GM12878 (cell line): ENCODE data around the gene S1PR2. TPM values are rescaled to one million over a fixed set of nuclear protein-coding genes. Genes with fewer than 3 reads are reported as not detected.

Source experiments
- ATAC-seq: fragments of 200-7000 bp; cut with Tn5 transposase; 3 replicates; pipeline ENCODE4 v1.9.1; 2020; ENCODE audit warnings: mild to moderate bottlenecking, moderate library complexity
- BruUV-seq: library from RNA; stranded (reverse); fragments of 400-500 nt; replicated peaks from 2 replicates; lab custom pipeline; 2021; lab: Mats Ljungman, UMichigan
- CTCF ChIA-PET: fragments of 300-600 bp; sonication (Branson Sonifier 250); formaldehyde crosslinking; extraction: SDS; loops from one replicate; lab custom pipeline; 2021; ENCODE audit warnings: inconsistent platforms; lab: Yijun Ruan, JAX
- POLR2A ChIA-PET: fragments of 350-600 bp; formaldehyde crosslinking; extraction: SDS; loops from one replicate; lab custom pipeline; 2021; ENCODE audit warnings: inconsistent platforms; lab: Charles Lee
- RAD21 ChIA-PET: fragments of 300-600 bp; sonication (Branson Sonifier 250); formaldehyde crosslinking; loops from one replicate; lab custom pipeline; 2023; ENCODE audit warnings: antibody characterized with exemption; ENCODE audit not compliant: unreplicated experiment; lab: Charles Lee
- SMC1A ChIA-PET: fragments of 300-600 bp; sonication (Branson Sonifier 250); formaldehyde crosslinking; loops from one replicate; lab custom pipeline; 2023; ENCODE audit not compliant: unreplicated experiment, uncharacterized antibody; lab: Charles Lee
- DNase-seq: peaks from one replicate; pipeline ENCODE4 v3.0.0-alpha.2; 2011; ENCODE audit warnings: low read depth, low spot score
- FAIRE-seq: peaks from 3 replicates; lab custom pipeline; 2011; peaks lifted over from hg19 to GRCh38; lab: Jason Lieb, UNC
- H2AFZ ChIP-seq: 2 replicates; pipeline ENCODE4 v1.6.0; 2011; ENCODE audit warnings: low read depth, low read length, control low read depth; ENCODE audit not compliant: control insufficient read depth
- H3K27ac ChIP-seq: 2 replicates; pipeline ENCODE4 v1.5.1; 2011; ENCODE audit warnings: control low read depth; ENCODE audit not compliant: control insufficient read depth, insufficient read depth
- H3K27me3 ChIP-seq, 2 experiments: replicated peaks in 1 of 2; 2 replicates each; pipeline versions ENCODE4 v1.6.0 to v1.6.1; 2011; ENCODE audit warnings: low read length in 1 of 2; ENCODE audit not compliant: control insufficient read depth in 2 of 2, insufficient read depth in 2 of 2
- H3K36me3 ChIP-seq, 2 experiments: 2 replicates each; pipeline ENCODE4 v1.5.1; 2011; ENCODE audit warnings: low read length in 1 of 2; ENCODE audit not compliant: control insufficient read depth in 2 of 2, insufficient read depth in 2 of 2
- H3K4me1 ChIP-seq: 2 replicates; pipeline ENCODE4 v1.6.1; 2011; ENCODE audit warnings: mild to moderate bottlenecking, low read length, moderate library complexity, mixed read lengths; ENCODE audit not compliant: control insufficient read depth, insufficient read depth
- H3K4me2 ChIP-seq: 2 replicates; pipeline ENCODE4 v1.6.0; 2011; ENCODE audit warnings: control low read depth; ENCODE audit not compliant: control insufficient read depth, insufficient read depth
- H3K4me3 ChIP-seq: fragments of 200-600 bp; sonication (generic); 2 replicates; pipeline ENCODE4 v1.5.1; 2016
- H3K79me2 ChIP-seq: 2 replicates; pipeline ENCODE4 v1.6.0; 2011; ENCODE audit warnings: low read length; ENCODE audit not compliant: control insufficient read depth, insufficient read depth
- H3K9ac ChIP-seq: 2 replicates; pipeline ENCODE4 v1.8.0; 2011; ENCODE audit warnings: low read length, control low read depth, mixed read lengths; ENCODE audit not compliant: control insufficient read depth, insufficient read depth
- H3K9me3 ChIP-seq: replicated peaks from 3 replicates; pipeline ENCODE4 v1.5.1; 2011; ENCODE audit warnings: mild to moderate bottlenecking, low read length; ENCODE audit not compliant: control insufficient read depth, insufficient read depth
- H4K20me1 ChIP-seq: 2 replicates; pipeline ENCODE4 v1.6.0; 2011; ENCODE audit not compliant: control insufficient read depth, insufficient read depth
- ATF7 ChIP-seq: fragments of 450-650 bp; IDR thresholded peaks from 2 replicates; pipeline ENCODE4 v1.6.1; 2016; ENCODE audit warnings: low read depth, mild to moderate bottlenecking
- EGR1 ChIP-seq, 2 experiments: IDR thresholded peaks; 1 replicate in 1 of 2; 2 replicates in 1 of 2; pipeline ENCODE4 v1.6.1; 2011 to 2012; ENCODE audit warnings: low read depth in 2 of 2, low read length in 2 of 2, borderline replicate concordance in 1 of 2, mild to moderate bottlenecking in 1 of 2, moderate library complexity in 1 of 2
- MTA2 ChIP-seq: fragments of 450-650 bp; IDR thresholded peaks from 2 replicates; pipeline ENCODE4 v1.6.1; 2016; ENCODE audit warnings: low read depth, mild to moderate bottlenecking, moderate library complexity
- PML ChIP-seq: IDR thresholded peaks from 2 replicates; pipeline ENCODE4 v1.6.1; 2012; ENCODE audit warnings: low read length, inconsistent platforms
- POLR2A ChIP-seq: IDR thresholded peaks from 2 replicates; pipeline ENCODE4 v1.6.1; 2011; ENCODE audit warnings: low read depth, mild to moderate bottlenecking, low read length
- RCOR1 ChIP-seq: conservative IDR thresholded peaks from 2 replicates; pipeline ENCODE4 v1.6.1; 2012; ENCODE audit warnings: low read depth, low read length, improper control_type of control experiment
- RFX5 ChIP-seq: IDR thresholded peaks from 2 replicates; pipeline ENCODE4 v1.6.1; 2011; ENCODE audit warnings: low read depth, low read length, improper control_type of control experiment
- SREBF2 ChIP-seq: IDR thresholded peaks from 2 replicates; pipeline ENCODE4 v1.6.1; 2012; ENCODE audit warnings: mild to moderate bottlenecking, low read length
- SUZ12 ChIP-seq: fragments of 200-600 bp; sonication (generic); IDR thresholded peaks from one replicate; pipeline ENCODE4 v1.6.1; 2018; ENCODE audit warnings: antibody characterized with exemption, mild to moderate bottlenecking; ENCODE audit not compliant: unreplicated experiment
- ZNF207 ChIP-seq: fragments of 450-650 bp; IDR thresholded peaks from 2 replicates; pipeline ENCODE4 v1.6.1; 2014; ENCODE audit warnings: antibody characterized with exemption, mild to moderate bottlenecking, borderline replicate concordance
- ZZZ3 ChIP-seq: IDR thresholded peaks from 2 replicates; pipeline ENCODE4 v1.6.1; 2011; ENCODE audit warnings: low read depth; ENCODE audit not compliant: control insufficient read depth, insufficient read length
- WGBS: methylation state at CpG from one replicate; pipeline ENCODE4 v1.1.6; 2016; ENCODE audit warnings: low lambda C conversion rate; ENCODE audit not compliant: insufficient replicate concordance, insufficient coverage; ENCODE audit errors: missing lambda C conversion rate; 5-methylcytosine and 5-hydroxymethylcytosine counted together
- in situ Hi-C: fragments of 300-500 bp; cut with MboI; formaldehyde crosslinking; loops from 9 replicates; pipeline ENCODE4 v1.14.3; 2018; ENCODE audit warnings: mixed read lengths
- intact Hi-C: fragments of 100-400 bp; cut with micrococcal nuclease; formaldehyde crosslinking; loops from one replicate; pipeline ENCODE4 v1.14.2; 2022; ENCODE audit not compliant: unreplicated experiment
- polyA plus RNA-seq, 11 experiments: library from polyadenylated mRNA; depleted of rRNA in 4 of 11; unstranded in 6 of 11; stranded (reverse) in 5 of 11; fragments of >200 nt; fragmentation: Nextera tagmentation in 4 of 11; fragmentation: Illumina TruSeq in 1 of 11; extraction: Ambion mirVana in 4 of 11; extraction: Trizol in 1 of 11; gene quantifications; 1 replicate in 1 of 11; 2 replicates in 10 of 11; pipeline versions ENCODE4 v1.2.1 to v1.2.3, GENCODE V29; 2011 to 2016; ENCODE audit warnings: inconsistent platforms in 2 of 11, missing spikeins in 2 of 11, low read depth in 1 of 11
- total RNA-seq, 4 experiments: library from RNA; depleted of rRNA in 3 of 4; stranded (reverse); fragments of >200 nt in 3 of 4; fragmentation: Illumina TruSeq in 1 of 4; extraction: Trizol in 1 of 4; gene quantifications; 2 replicates each; pipeline versions ENCODE4 v1.2.1 to v1.2.3, GENCODE V29; 2013 to 2021
- TF ChIP-seq, protein P1 (sequence below): fragments of 450-650 bp; IDR thresholded peaks from 2 replicates; pipeline ENCODE4 v1.6.1; 2017; ENCODE audit warnings: borderline replicate concordance
- TF ChIP-seq, protein P2 (sequence below): fragments of 450-650 bp; IDR thresholded peaks from 2 replicates; pipeline ENCODE4 v1.6.1; 2016; ENCODE audit warnings: mild to moderate bottlenecking

S1PR2 gene
- total and polyA plus RNA-seq, 10 of the 15 experiments (the other 5 are each of a cell fraction or from before 2014, with no cell fraction given): 4.9 to 26.8 (median 11.6) TPM

- Histone ChIP-seq H3K27me3 (no peaks in the 10 kb centered on the region), H4K20me1 (no peaks in the 10 kb centered on the region), H3K36me3 (peaks cover 22 to 23% of the 10 kb centered on the region in 2 experiments; a peak in 3 of 4 replicates), H3K4me3 (no peak overlapping the region), H3K9me3 (no peaks in the 10 kb centered on the region; the same call in 2 of the 3 replicates), H3K27ac (no peak overlapping the region), H2AFZ (no peak overlapping the region), H3K79me2 (peaks cover 10% of the 10 kb centered on the region), H3K4me1 (peaks cover 11% of the 10 kb centered on the region), H3K9ac (no peak overlapping the region), H3K4me2 (no peak overlapping the region)
- no peak for DNase-seq
- in situ Hi-C loops (loop anchor here (5.0 kb wide), 1 partner anchor 321 kb away; the partner anchor contains the start of gene OLFM2), intact Hi-C loops (no loop called here)
- no TSS peak for BruUV-seq
- TF ChIP-seq RCOR1: no peak
- TF ChIP-seq POLR2A: peak; percentile 38; the same call in 1 of the 2 replicates
- POLR2A ChIA-PET: interaction anchor here (0.5 to 3.8 kb wide), 7 partner anchors 11 to 401 kb away, joined by 3 to 32 read pairs (median 4); partner anchors contain the start of gene ICAM1
- no peak for ATAC-seq
- FAIRE-seq: no peak
- SMC1A ChIA-PET: interaction anchor here (0.5 to 5.6 kb wide), 15 partner anchors 12 to 1488 kb away, joined by 3 to 83 read pairs (median 3); partner anchors contain the start of genes CDC37, ICAM1, ICAM5 and TYK2
- WGBS: 95% methylated on average over 18 of the region's 18 CpGs
- RAD21 ChIA-PET: interaction anchor here (0.5 to 7.2 kb wide), 20 partner anchors 8 to 326 kb away, joined by 3 to 107 read pairs (median 4); partner anchors contain the start of genes CDC37, DNMT1, ICAM1 and ICAM5
- CTCF ChIA-PET: interaction anchor here (0.6 to 5.2 kb wide), 29 partner anchors 8 to 353 kb away, joined by 3 to 186 read pairs (median 6); partner anchors contain the start of genes CDC37, ICAM1, ICAM4 and ICAM5
Measured at GRCh38 chr19:10258080-10258710, 27.1 kb upstream of the S1PR2 start.

- in situ Hi-C loops: loop anchor here (5.0 kb wide), 1 partner anchor 320 kb away; the partner anchor contains the start of gene OLFM2
- no TSS peak for BruUV-seq
- no peak overlapping the region for H2AFZ ChIP-seq
- no peak for FAIRE-seq
- H3K27me3 ChIP-seq: no peaks in the 10 kb centered on the region
- SMC1A ChIA-PET: interaction anchor here (5.6 kb wide), 1 partner anchor 131 kb away, joined by 83 read pairs; no protein-coding TSS in a partner anchor
- H3K4me2 ChIP-seq: no peak overlapping the region
- RAD21 ChIA-PET: interaction anchor here (7.2 kb wide), 1 partner anchor 130 kb away, joined by 107 read pairs; no protein-coding TSS in a partner anchor
- no peaks in the 10 kb centered on the region; the same call in 2 of the 3 replicates for H3K9me3 ChIP-seq
- POLR2A ChIA-PET: no interaction called here
- no peak overlapping the region for H3K27ac ChIP-seq
- 87% methylated on average over 9 of the region's 9 CpGs for WGBS
- no peak for DNase-seq
- H3K9ac ChIP-seq: no peak overlapping the region
- CTCF ChIA-PET: interaction anchor here (0.6 to 5.2 kb wide), 5 partner anchors 13 to 269 kb away, joined by 3 to 186 read pairs (median 89); partner anchors contain the start of genes ICAM1 and TYK2
- intact Hi-C loops: no loop called here
- peaks cover 11% of the 10 kb centered on the region for H3K4me1 ChIP-seq
- H3K79me2 ChIP-seq: peaks cover 20% of the 10 kb centered on the region
- ATAC-seq: no peak
- H4K20me1 ChIP-seq: no peaks in the 10 kb centered on the region
- H3K4me3 ChIP-seq: no peak overlapping the region
- H3K36me3 ChIP-seq: peaks cover 22 to 23% of the 10 kb centered on the region in 2 experiments; a peak in 3 of 4 replicates
- TF ChIP-seq EGR1 (IDR thresholded peaks at IDR 0.05; ENCODE audit: borderline replicate concordance in 1 of 2, low read depth in 2 of 2, low read length in 2 of 2) (no peak), ZZZ3 (no peak), SUZ12 (no peak), RFX5 (no peak), MTA2 (no peak), ATF7 (no peak), ZNF207 (no peak), PML (no peak), SREBF2 (no peak)
- TF ChIP-seq, protein P1, sequence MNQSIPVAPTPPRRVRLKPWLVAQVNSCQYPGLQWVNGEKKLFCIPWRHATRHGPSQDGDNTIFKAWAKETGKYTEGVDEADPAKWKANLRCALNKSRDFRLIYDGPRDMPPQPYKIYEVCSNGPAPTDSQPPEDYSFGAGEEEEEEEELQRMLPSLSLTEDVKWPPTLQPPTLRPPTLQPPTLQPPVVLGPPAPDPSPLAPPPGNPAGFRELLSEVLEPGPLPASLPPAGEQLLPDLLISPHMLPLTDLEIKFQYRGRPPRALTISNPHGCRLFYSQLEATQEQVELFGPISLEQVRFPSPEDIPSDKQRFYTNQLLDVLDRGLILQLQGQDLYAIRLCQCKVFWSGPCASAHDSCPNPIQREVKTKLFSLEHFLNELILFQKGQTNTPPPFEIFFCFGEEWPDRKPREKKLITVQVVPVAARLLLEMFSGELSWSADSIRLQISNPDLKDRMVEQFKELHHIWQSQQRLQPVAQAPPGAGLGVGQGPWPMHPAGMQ: no peak
- TF ChIP-seq, protein P2, sequence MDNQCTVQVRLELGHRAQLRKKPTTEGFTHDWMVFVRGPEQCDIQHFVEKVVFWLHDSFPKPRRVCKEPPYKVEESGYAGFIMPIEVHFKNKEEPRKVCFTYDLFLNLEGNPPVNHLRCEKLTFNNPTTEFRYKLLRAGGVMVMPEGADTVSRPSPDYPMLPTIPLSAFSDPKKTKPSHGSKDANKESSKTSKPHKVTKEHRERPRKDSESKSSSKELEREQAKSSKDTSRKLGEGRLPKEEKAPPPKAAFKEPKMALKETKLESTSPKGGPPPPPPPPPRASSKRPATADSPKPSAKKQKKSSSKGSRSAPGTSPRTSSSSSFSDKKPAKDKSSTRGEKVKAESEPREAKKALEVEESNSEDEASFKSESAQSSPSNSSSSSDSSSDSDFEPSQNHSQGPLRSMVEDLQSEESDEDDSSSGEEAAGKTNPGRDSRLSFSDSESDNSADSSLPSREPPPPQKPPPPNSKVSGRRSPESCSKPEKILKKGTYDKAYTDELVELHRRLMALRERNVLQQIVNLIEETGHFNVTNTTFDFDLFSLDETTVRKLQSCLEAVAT: no peak
Measured at GRCh38 chr19:10256970-10257615, 26.0 kb upstream of the S1PR2 start.
